Subcutaneous adipose tissue (tissue), 4 donors: ENCODE data around the gene FGF14. TPM values are rescaled to one million over a fixed set of nuclear protein-coding genes. Genes with fewer than 3 reads are reported as not detected.

Experiments
- total RNA-seq, 4 donors: library from RNA; depleted of rRNA; stranded (reverse); fragments of >200 nt; gene quantifications; one replicate each; pipeline ENCODE4 v1.1.0, GENCODE V29; 2016
- TF ChIP-seq, protein P1 (sequence below): fragments of 450-650 bp; IDR thresholded peaks from one replicate; pipeline ENCODE4 v1.5.1; 2016; ENCODE audit warnings: low read depth, mild to moderate bottlenecking, control low read depth, antibody characterized with exemption, moderate library complexity

The FGF14 gene
- total RNA-seq, 4 donors from 2014 or later = 0.17 to 3.6 (median 0.93) TPM

DNA sequence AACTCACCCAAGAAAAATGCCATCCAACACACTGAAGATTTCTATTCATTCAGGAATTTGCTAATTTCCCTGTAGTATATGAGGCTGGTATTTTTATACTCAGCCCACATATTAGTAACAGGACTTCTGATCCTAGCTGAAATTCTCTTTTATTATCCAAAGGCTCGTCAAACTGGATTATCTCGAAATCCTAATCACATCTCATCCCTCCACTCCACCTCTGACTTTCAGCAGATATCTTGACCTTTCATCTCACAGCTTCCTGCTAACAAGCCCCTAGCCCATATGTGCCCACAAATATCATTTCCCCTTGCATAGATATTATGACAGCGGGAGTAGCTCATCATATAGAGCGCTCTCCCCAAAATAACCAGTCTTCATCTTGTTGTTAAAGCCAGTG lies 279.7 kb downstream of the FGF14 start:
- TF ChIP-seq, protein P1, sequence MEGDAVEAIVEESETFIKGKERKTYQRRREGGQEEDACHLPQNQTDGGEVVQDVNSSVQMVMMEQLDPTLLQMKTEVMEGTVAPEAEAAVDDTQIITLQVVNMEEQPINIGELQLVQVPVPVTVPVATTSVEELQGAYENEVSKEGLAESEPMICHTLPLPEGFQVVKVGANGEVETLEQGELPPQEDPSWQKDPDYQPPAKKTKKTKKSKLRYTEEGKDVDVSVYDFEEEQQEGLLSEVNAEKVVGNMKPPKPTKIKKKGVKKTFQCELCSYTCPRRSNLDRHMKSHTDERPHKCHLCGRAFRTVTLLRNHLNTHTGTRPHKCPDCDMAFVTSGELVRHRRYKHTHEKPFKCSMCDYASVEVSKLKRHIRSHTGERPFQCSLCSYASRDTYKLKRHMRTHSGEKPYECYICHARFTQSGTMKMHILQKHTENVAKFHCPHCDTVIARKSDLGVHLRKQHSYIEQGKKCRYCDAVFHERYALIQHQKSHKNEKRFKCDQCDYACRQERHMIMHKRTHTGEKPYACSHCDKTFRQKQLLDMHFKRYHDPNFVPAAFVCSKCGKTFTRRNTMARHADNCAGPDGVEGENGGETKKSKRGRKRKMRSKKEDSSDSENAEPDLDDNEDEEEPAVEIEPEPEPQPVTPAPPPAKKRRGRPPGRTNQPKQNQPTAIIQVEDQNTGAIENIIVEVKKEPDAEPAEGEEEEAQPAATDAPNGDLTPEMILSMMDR = no peak

GRCh38 chr13:102117175-102117831 lies 284.5 kb downstream of the FGF14 start:
- TF ChIP-seq, protein P1 = no peak

- TF ChIP-seq, protein P1 = no peak
These were observed 298.4 kb downstream of the FGF14 start for GRCh38 chr13:102103469-102103868.

- TF ChIP-seq, protein P1 = no peak
These were observed 301.6 kb downstream of the FGF14 start for GRCh38 chr13:102100234-102100633.

DNA sequence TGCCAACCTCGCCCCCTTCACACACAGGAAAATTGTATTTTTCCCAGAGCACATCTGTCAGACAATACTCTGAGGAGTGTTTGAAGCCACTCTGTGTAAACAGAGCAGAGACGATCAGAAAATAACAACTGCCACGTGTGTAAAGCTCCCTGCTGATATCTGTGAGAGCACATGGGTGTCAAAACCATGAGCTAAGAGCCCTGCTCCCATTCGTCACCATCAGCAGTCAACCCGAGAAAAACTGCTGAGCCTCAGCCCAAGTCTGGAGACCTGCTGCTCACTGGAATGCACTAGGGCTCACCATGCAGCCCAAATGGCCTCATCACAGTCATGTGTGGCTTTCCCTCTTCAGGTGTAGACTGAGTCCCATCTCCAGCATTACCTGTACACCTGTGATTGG lies 304.1 kb downstream of the FGF14 start:
- TF ChIP-seq, protein P1 = no peak

DNA sequence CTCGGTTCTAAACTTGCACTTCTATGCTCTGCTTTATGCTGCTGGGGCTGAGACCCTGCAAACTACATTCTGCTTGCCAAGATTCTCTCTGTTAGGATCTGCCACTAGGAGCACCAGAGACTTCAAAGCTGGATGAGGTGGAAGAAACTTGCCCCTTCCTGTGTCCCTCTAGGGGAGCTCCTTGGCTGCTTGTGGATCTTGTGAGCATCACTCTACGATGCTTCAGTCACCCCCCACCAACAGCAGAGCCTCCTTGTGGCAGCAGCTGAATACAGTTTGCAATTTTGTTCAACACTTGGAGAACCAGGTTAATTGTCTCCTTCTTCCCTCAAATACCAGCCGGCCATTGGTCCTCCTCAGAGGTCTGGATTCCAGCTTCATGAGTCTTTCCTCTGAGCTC lies 310.6 kb downstream of the FGF14 start:
- TF ChIP-seq, protein P1 = no peak

GRCh38 chr13:102090532-102090931 lies 311.3 kb downstream of the FGF14 start:
- TF ChIP-seq, protein P1 = no peak
